Hepatocyte (in vitro differentiated cells): ENCODE measurements around the gene ZNF775.

ENCODE experiments used
- CTCF ChIP-seq: fragments of 200-600 bp; sonication (generic); IDR thresholded peaks from 2 replicates; pipeline ENCODE4 v1.5.1; 2016; ENCODE audit warnings: antibody characterized with exemption, mild to moderate bottlenecking; ENCODE audit not compliant: poor library complexity
- EZH2 ChIP-seq: fragments of 200-600 bp; sonication (generic); IDR thresholded peaks from 2 replicates; pipeline ENCODE4 v1.6.1; 2016; ENCODE audit warnings: antibody characterized with exemption, mild to moderate bottlenecking, borderline replicate concordance

GRCh38 chr7:150406567-150407421, 27.7 kb downstream of the ZNF775 start:
- no peak for TF ChIP-seq EZH2
- TF ChIP-seq CTCF = no peak
